Activated CD4-positive, alpha-beta T cell treated with anti-CD3 and anti-CD28 coated beads, Interleukin-2, amount 10 ng/mL, durations not matched to agents 7 days and 5 days (primary cell): ENCODE data around the gene GIPR. TPM values are rescaled to one million over a fixed set of nuclear protein-coding genes. Genes with fewer than 3 reads are reported as not detected.
A peak's percentile ranks its signal among the peaks of the same experiment; 100 is the strongest.
"Not testable (repeated sequence)": the region's sequence is repeated elsewhere in the genome, so short reads cannot be mapped to it uniquely, and the experiment has no call there.

Experiments used
- CTCF ChIA-PET: fragments of 350-600 bp; sonication (Branson Sonifier 250); formaldehyde crosslinking; loops from one replicate; lab custom pipeline; 2021; ENCODE audit warnings: antibody characterized with exemption; lab: Charles Lee
- POLR2A ChIA-PET: fragments of 350-600 bp; sonication (Branson Sonifier 250); formaldehyde crosslinking; loops from one replicate; lab custom pipeline; 2021; ENCODE audit warnings: antibody characterized with exemption; lab: Charles Lee
- DNase-seq: peaks from one replicate; pipeline ENCODE4 v3.0.0-alpha.2; 2020
- H3K27ac Mint-ChIP-seq: one replicate; pipeline ENCODE4 v1.8.0; 2021; ENCODE audit warnings: mild to moderate bottlenecking, moderate library complexity, mixed read lengths
- H3K27me3 Mint-ChIP-seq: one replicate; pipeline ENCODE4 v1.8.0; 2021; ENCODE audit warnings: mixed read lengths
- H3K36me3 Mint-ChIP-seq: one replicate; pipeline ENCODE4 v1.8.0; 2021; ENCODE audit warnings: low read depth, mixed read lengths
- H3K4me1 Mint-ChIP-seq: one replicate; pipeline ENCODE4 v1.8.0; 2021; ENCODE audit warnings: mixed read lengths
- H3K4me3 Mint-ChIP-seq: one replicate; pipeline ENCODE4 v1.8.0; 2021; ENCODE audit warnings: mild to moderate bottlenecking, moderate library complexity, mixed read lengths
- H3K9me3 Mint-ChIP-seq: one replicate; pipeline ENCODE4 v1.8.0; 2021; ENCODE audit warnings: mixed read lengths
- microRNA-seq: library from miRNA; unstranded; fragments of <30 nt; microRNA quantifications from one replicate; pipeline ENCODE4 v1.2.0, GENCODE V29; 2021; ENCODE audit warnings: borderline microRNAs expressed, borderline replicate concordance
- total RNA-seq, 2 experiments: library from RNA; stranded (reverse); gene quantifications; one replicate each; pipeline ENCODE4 v1.2.3, GENCODE V29; 2021

Gene GIPR
- total RNA-seq, 2 experiments from 2014 or later, result 1.3 to 1.4 TPM

- H3K4me3 Mint-ChIP-seq, DNase-seq, H3K27me3 Mint-ChIP-seq, CTCF ChIA-PET, H3K9me3 Mint-ChIP-seq, H3K36me3 Mint-ChIP-seq, POLR2A ChIA-PET, H3K27ac Mint-ChIP-seq: not testable (repeated sequence)
- peaks cover 36% of the 10 kb centered on the region for H3K4me1 Mint-ChIP-seq
Observed at GRCh38 chr19:45728683-45729082, 60.7 kb downstream of the GIPR start.

- no peak for DNase-seq
- POLR2A ChIA-PET, result no interaction called here
- H3K4me3 Mint-ChIP-seq, result peak overlapping the region; percentile 92
Observed at GRCh38 chr19:45729800-45730290, 61.8 kb downstream of the GIPR start.

GRCh38 chr19:45730368-45731288, 62.6 kb downstream of the GIPR start, which contains the start of gene FBXO46:
FBXO46 (minus strand) TSS chr19:45730896; CDS start chr19:45713495, 17,401 bp downstream.
- CTCF ChIA-PET, result interaction anchor here (0.7 to 2.2 kb wide), 7 partner anchors 10 to 40 kb away, joined by 3 to 8 read pairs (median 4); partner anchors contain the start of genes QPCTL, SIX5 and SNRPD2
- Mint-ChIP-seq H3K27ac (peak within 1 kb of the TSS; percentile 91), H3K27me3 (no peaks in the 10 kb centered on the region), H3K36me3 (peaks cover 5% of the 10 kb centered on the region), H3K4me1 (peaks cover 30% of the 10 kb centered on the region), H3K4me3 (peak within 1 kb of the TSS; percentile 92), H3K9me3 (no peaks in the 10 kb centered on the region)
- peak; percentile 97 for DNase-seq
- POLR2A ChIA-PET, result no interaction called here

More at GRCh38 chr19:45729800-45730290, 61.8 kb downstream of the GIPR start:
- H3K27me3 Mint-ChIP-seq, result no peaks in the 10 kb centered on the region
- H3K27ac Mint-ChIP-seq, result peak overlapping the region; percentile 91
- H3K4me1 Mint-ChIP-seq, result peaks cover 30% of the 10 kb centered on the region
- H3K36me3 Mint-ChIP-seq, result peaks cover 5% of the 10 kb centered on the region
- CTCF ChIA-PET, result interaction anchor here (1.4 to 2.2 kb wide), 5 partner anchors 9 to 41 kb away, joined by 4 to 8 read pairs (median 4); partner anchors contain the start of genes QPCTL, SIX5 and SNRPD2
- no peaks in the 10 kb centered on the region for H3K9me3 Mint-ChIP-seq

Small RNA genes lying within 50 kb of the gene (microRNA-seq; reads per million reads assigned to microRNA genes)
- 288 reads per million, percentile 79 among the genes with 10 or more reads in this experiment for gene MIR330
- not detected for gene MIR642A
- gene MIR642B, result not detected

Other genes with a start within 250 kb of the GIPR start
- 10 to 100 TPM; 59.9 to 66.1 TPM for gene ERCC1, start 244.3 kb upstream of the GIPR start, total RNA-seq
- 10 to 100 TPM; 36.0 to 43.9 TPM for gene FOSB, start 200.2 kb upstream of the GIPR start, total RNA-seq
- 1 to 10 TPM; 1.8 to 2.0 TPM for gene RTN2, start 171.2 kb upstream of the GIPR start, total RNA-seq
- gene PPM1N, start 169.8 kb upstream of the GIPR start, total RNA-seq, result 1 to 10 TPM in 1 of 2 experiments, under 1 TPM in 1; 0.82 to 1.1 TPM
- 100 to 1,000 TPM; 143 to 157 TPM for gene VASP, start 160.7 kb upstream of the GIPR start, total RNA-seq
- 10 to 100 TPM; 12.6 to 13.4 TPM for gene OPA3, start 83.4 kb upstream of the GIPR start, total RNA-seq
- not detected for gene GPR4, start 66.0 kb upstream of the GIPR start, total RNA-seq
- gene EML2, start 28.8 kb upstream of the GIPR start, total RNA-seq, result 10 to 100 TPM; 80.7 to 87.3 TPM
- gene SNRPD2, start 23.7 kb downstream of the GIPR start, total RNA-seq, result 100 to 1,000 TPM; 485 to 566 TPM
- gene QPCTL, start 24.4 kb downstream of the GIPR start, total RNA-seq, result 1 to 10 TPM; 6.1 to 7.3 TPM
- 10 to 100 TPM; 38.5 to 40.0 TPM for gene FBXO46, start 62.7 kb downstream of the GIPR start, total RNA-seq
- gene MEIOSIN, start 65.2 kb downstream of the GIPR start, total RNA-seq, result not detected
- under 1 TPM; 0.64 to 0.85 TPM for gene SIX5, start 101.0 kb downstream of the GIPR start, total RNA-seq
- 10 to 100 TPM; 24.1 to 24.4 TPM for gene DMPK, start 114.3 kb downstream of the GIPR start, total RNA-seq
- gene DMWD, start 124.6 kb downstream of the GIPR start, total RNA-seq, result 10 to 100 TPM; 35.0 to 37.8 TPM
- gene RSPH6A, start 147.1 kb downstream of the GIPR start, total RNA-seq, result under 1 TPM; 0.42 to 0.57 TPM
- 10 to 100 TPM; 91.0 to 98.0 TPM for gene SYMPK, start 194.9 kb downstream of the GIPR start, total RNA-seq
- not detected for gene FOXA3, start 196.1 kb downstream of the GIPR start, total RNA-seq
- gene IRF2BP1, start 217.9 kb downstream of the GIPR start, total RNA-seq, result 10 to 100 TPM; 17.5 to 19.1 TPM
- 10 to 100 TPM in 1 of 2 experiments, 1 to 10 TPM in 1; 9.7 to 11.4 TPM for gene MYPOP, start 234.4 kb downstream of the GIPR start, total RNA-seq
- gene NANOS2, start 246.6 kb downstream of the GIPR start, total RNA-seq, result not detected